NCI-H1417 treated with DMSO at 0.1 percent for 48 hours (cell line): Measurements from ENCODE around the gene DUS4L.

Experiments used
- DNase-seq: peaks from one replicate; lab custom pipeline; 2025; lab: John Stamatoyannopoulos, UW

Gene DUS4L

GRCh38 chr7:107580716-107581383 lies 17.1 kb downstream of the DUS4L start:
- DNase-seq, result no peak

- DNase-seq, result no peak
These were observed 17.7 kb downstream of the DUS4L start for GRCh38 chr7:107581387-107582013.

- DNase-seq, result no peak
These were observed 19.1 kb downstream of the DUS4L start for GRCh38 chr7:107582875-107583274.

- DNase-seq, result no peak
These were observed 20.9 kb downstream of the DUS4L start for GRCh38 chr7:107584716-107585115.

- DNase-seq, result no peak
These were observed 24.9 kb downstream of the DUS4L start for GRCh38 chr7:107588529-107589130.

- no peak for DNase-seq
These were observed 27.6 kb downstream of the DUS4L start for GRCh38 chr7:107591421-107591820.

- no peak for DNase-seq
These were observed 28.7 kb downstream of the DUS4L start for GRCh38 chr7:107592361-107593024.

- no peak for DNase-seq
These were observed 29.2 kb downstream of the DUS4L start for GRCh38 chr7:107593025-107593410.

- no peak for DNase-seq
These were observed 31.4 kb downstream of the DUS4L start for GRCh38 chr7:107594961-107595737.

GRCh38 chr7:107596881-107597581 lies 33.3 kb downstream of the DUS4L start:
- DNase-seq, result no peak

GRCh38 chr7:107597582-107597916 lies 33.8 kb downstream of the DUS4L start:
- no peak for DNase-seq

- DNase-seq, result no peak
These were observed 34.2 kb downstream of the DUS4L start for GRCh38 chr7:107597953-107598352.

- no peak for DNase-seq
These were observed 35.5 kb downstream of the DUS4L start for GRCh38 chr7:107599262-107599661.

GRCh38 chr7:107600816-107601215 lies 37.0 kb downstream of the DUS4L start:
- no peak for DNase-seq

- DNase-seq, result no peak
These were observed 41.5 kb downstream of the DUS4L start for GRCh38 chr7:107605218-107605815.

GRCh38 chr7:107606303-107606702 lies 42.5 kb downstream of the DUS4L start:
- DNase-seq, result no peak

GRCh38 chr7:107609811-107610261 lies 46.1 kb downstream of the DUS4L start:
- DNase-seq, result no peak

- no peak for DNase-seq
These were observed 46.6 kb downstream of the DUS4L start for GRCh38 chr7:107610323-107610722.

- no peak for DNase-seq
These were observed 49.7 kb downstream of the DUS4L start for GRCh38 chr7:107613439-107613838.

- no peak for DNase-seq
These were observed 50.2 kb downstream of the DUS4L start for GRCh38 chr7:107613948-107614347.

- DNase-seq, result no peak
These were observed 50.7 kb downstream of the DUS4L start for GRCh38 chr7:107614425-107614824.
